H1 (cell line): ENCODE measurements around the gene LAMC1. TPM values are rescaled to one million over a fixed set of nuclear protein-coding genes. Genes with fewer than 3 reads are reported as not detected.

Experiments used
- CTCF ChIA-PET: fragments of 300-600 bp; sonication (Branson Sonifier 250); formaldehyde crosslinking; loops from one replicate; lab custom pipeline; 2021; ENCODE audit not compliant: partially characterized antibody; lab: Charles Lee
- POLR2A ChIA-PET: fragments of 300-600 bp; sonication (Branson Sonifier 250); formaldehyde crosslinking; loops from one replicate; lab custom pipeline; 2021; ENCODE audit warnings: inconsistent platforms; ENCODE audit not compliant: partially characterized antibody; lab: Charles Lee
- DNase-seq, 2 experiments: peaks; one replicate each; pipeline versions ENCODE4 v3.0.0 to v3.0.0-alpha.2; 2010 to 2022; ENCODE audit warnings: low spot score in 2 of 2, low read depth in 1 of 2, mixed read lengths in 1 of 2
- FAIRE-seq: peaks from 2 replicates; lab custom pipeline; 2011; peaks lifted over from hg19 to GRCh38; lab: Jason Lieb, UNC
- H2AFZ ChIP-seq: 2 replicates; pipeline ENCODE4 v1.8.1; 2012; ENCODE audit warnings: low read length, inconsistent platforms
- H2AK5ac ChIP-seq: 2 replicates; pipeline ENCODE4 v1.6.1; 2013; ENCODE audit warnings: low read depth, low read length
- H2BK120ac ChIP-seq: replicated peaks from 2 replicates; pipeline ENCODE3; 2013; ENCODE audit warnings: low read depth, low read length, inconsistent platforms
- H2BK12ac ChIP-seq: 2 replicates; pipeline ENCODE4 v1.6.1; 2013; ENCODE audit warnings: low read depth, low read length
- H2BK15ac ChIP-seq: 2 replicates; pipeline ENCODE4 v1.6.1; 2013; ENCODE audit warnings: low read length
- H2BK20ac ChIP-seq: 2 replicates; pipeline ENCODE4 v1.6.1; 2013; ENCODE audit warnings: low read length
- H2BK5ac ChIP-seq: 2 replicates; pipeline ENCODE4 v1.6.1; 2013; ENCODE audit warnings: low read depth, low read length
- H3K14ac ChIP-seq: 2 replicates; pipeline ENCODE4 v1.6.1; 2013; ENCODE audit warnings: inconsistent platforms; ENCODE audit not compliant: insufficient read length
- H3K18ac ChIP-seq: 2 replicates; pipeline ENCODE4 v1.6.1; 2013; ENCODE audit warnings: low read length; ENCODE audit errors: extremely low read depth
- H3K23ac ChIP-seq: 2 replicates; pipeline ENCODE4 v1.6.1; 2013; ENCODE audit warnings: inconsistent platforms; ENCODE audit not compliant: insufficient read length
- H3K23me2 ChIP-seq: 2 replicates; pipeline ENCODE4 v1.6.1; 2013; ENCODE audit warnings: low read depth, low read length
- H3K27ac ChIP-seq: 2 replicates; pipeline ENCODE4 v1.6.1; 2011; ENCODE audit warnings: low read depth, low read length, inconsistent platforms
- H3K27me3 ChIP-seq, 4 experiments: replicated peaks in 1 of 4; 1 replicate in 1 of 4; 2 replicates in 3 of 4; pipeline versions ENCODE4 v1.6.1 to v1.8.1; 2011 to 2013; ENCODE audit warnings: low read length in 3 of 4, mild to moderate bottlenecking in 3 of 4, inconsistent platforms in 2 of 4, mixed read lengths in 2 of 4, moderate library complexity in 1 of 4; ENCODE audit not compliant: control insufficient read depth in 3 of 4, insufficient read depth in 3 of 4; ENCODE audit errors: extremely low read depth in 1 of 4
- H3K36me3 ChIP-seq, 4 experiments: 2 replicates each; pipeline versions ENCODE4 v1.6.1 to v1.8.1; 2011 to 2013; ENCODE audit warnings: mild to moderate bottlenecking in 4 of 4, low read length in 3 of 4, moderate library complexity in 2 of 4, control low read depth in 1 of 4, inconsistent platforms in 1 of 4; ENCODE audit not compliant: insufficient read depth in 4 of 4, control insufficient read depth in 2 of 4
- H3K4ac ChIP-seq: replicated peaks from 2 replicates; pipeline ENCODE3; 2013; ENCODE audit warnings: low read length, low read depth, mixed read lengths, inconsistent platforms; ENCODE audit not compliant: insufficient read length
- H3K4me1 ChIP-seq, 4 experiments: replicated peaks in 1 of 4; 1 replicate in 1 of 4; 2 replicates in 3 of 4; pipeline versions ENCODE4 v1.6.1 to v1.8.1; 2011 to 2013; ENCODE audit warnings: low read length in 3 of 4, inconsistent platforms in 2 of 4, mixed read lengths in 1 of 4; ENCODE audit not compliant: insufficient read depth in 4 of 4, control insufficient read depth in 3 of 4
- H3K4me2 ChIP-seq, 2 experiments: 2 replicates each; pipeline versions ENCODE4 v1.6.1 to v1.8.1; 2011 to 2013; ENCODE audit warnings: low read depth in 2 of 2, low read length in 2 of 2, control low read depth in 1 of 2, inconsistent platforms in 1 of 2, mild to moderate bottlenecking in 1 of 2; ENCODE audit not compliant: insufficient read depth in 1 of 2
- H3K4me3 ChIP-seq, 4 experiments: fragments of 200-600, 300-600 bp in 1 of 4; sonication (generic), shearing (Covaris generic), sonication (Bioruptor Twin) in 1 of 4; 2 replicates each; pipeline versions ENCODE4 v1.5.1 to v1.8.1; 2011 to 2016; ENCODE audit warnings: low read length in 4 of 4, low read depth in 3 of 4, control low read depth in 2 of 4, inconsistent platforms in 2 of 4, mild to moderate bottlenecking in 2 of 4, mixed read lengths in 1 of 4, moderate library complexity in 1 of 4; ENCODE audit not compliant: insufficient read depth in 2 of 4; ENCODE audit errors: extremely low read depth in 1 of 4
- H3K56ac ChIP-seq: replicated peaks from 2 replicates; pipeline ENCODE3; 2013; ENCODE audit warnings: low read depth, mild to moderate bottlenecking, mixed read lengths, low read length, inconsistent platforms; ENCODE audit not compliant: insufficient read length
- H3K79me1 ChIP-seq: 2 replicates; pipeline ENCODE4 v1.6.1; 2013; ENCODE audit warnings: low read depth, low read length, control low read depth
- H3K79me2 ChIP-seq, 2 experiments: 2 replicates each; pipeline versions ENCODE4 v1.6.1 to v1.8.1; 2012 to 2013; ENCODE audit warnings: low read length in 2 of 2, mild to moderate bottlenecking in 2 of 2, inconsistent platforms in 1 of 2; ENCODE audit not compliant: insufficient read depth in 2 of 2, control insufficient read depth in 1 of 2
- H3K9ac ChIP-seq, 4 experiments: replicated peaks in 1 of 4; 1 replicate in 1 of 4; 2 replicates in 3 of 4; pipeline versions ENCODE4 v1.6.1 to v1.8.1; 2011 to 2013; ENCODE audit warnings: low read depth in 3 of 4, low read length in 3 of 4, control low read depth in 2 of 4, mild to moderate bottlenecking in 2 of 4, moderate library complexity in 2 of 4, inconsistent platforms in 1 of 4; ENCODE audit errors: extremely low read depth in 1 of 4
- H3K9me3 ChIP-seq, 2 experiments: 2 replicates each; pipeline versions ENCODE4 v1.6.1 to v1.8.1; 2012 to 2013; ENCODE audit warnings: mild to moderate bottlenecking in 2 of 2, moderate library complexity in 2 of 2, control low read depth in 1 of 2, inconsistent platforms in 1 of 2, low read depth in 1 of 2, low read length in 1 of 2, mixed read lengths in 1 of 2; ENCODE audit not compliant: insufficient read depth in 2 of 2
- H4K20me1 ChIP-seq, 2 experiments: replicated peaks in 1 of 2; 2 replicates each; pipeline versions ENCODE3 to v1.8.1; 2011 to 2013; ENCODE audit warnings: inconsistent platforms in 2 of 2, low read length in 2 of 2, mild to moderate bottlenecking in 1 of 2; ENCODE audit not compliant: insufficient read depth in 2 of 2, control insufficient read depth in 1 of 2
- H4K5ac ChIP-seq: 2 replicates; pipeline ENCODE4 v1.6.1; 2013; ENCODE audit warnings: low read length, low read depth, mixed read lengths, inconsistent platforms; ENCODE audit not compliant: insufficient read length
- H4K8ac ChIP-seq: 2 replicates; pipeline ENCODE4 v1.8.0; 2013; ENCODE audit warnings: mild to moderate bottlenecking, moderate library complexity, low read length, inconsistent platforms; ENCODE audit not compliant: insufficient read depth; ENCODE audit errors: extremely low read depth
- H4K91ac ChIP-seq: replicated peaks from 2 replicates; pipeline ENCODE3; 2013; ENCODE audit warnings: low read length, mixed read lengths, inconsistent platforms; ENCODE audit not compliant: insufficient read length
- ATF2 ChIP-seq: IDR thresholded peaks from 2 replicates; pipeline ENCODE4 v1.6.1; 2012; ENCODE audit warnings: low read length, inconsistent platforms
- CHD1 ChIP-seq: IDR thresholded peaks from 2 replicates; pipeline ENCODE4 v1.6.1; 2012; ENCODE audit warnings: low read depth, low read length, improper control_type of control experiment
- EGR1 ChIP-seq: IDR thresholded peaks from 2 replicates; pipeline ENCODE4 v1.6.1; 2011; ENCODE audit warnings: low read depth, low read length, borderline replicate concordance
- FOSL1 ChIP-seq: IDR thresholded peaks from 2 replicates; pipeline ENCODE4 v1.6.1; 2011; ENCODE audit warnings: mild to moderate bottlenecking, low read depth, low read length, moderate library complexity; ENCODE audit not compliant: insufficient read depth
- RBBP5 ChIP-seq: IDR thresholded peaks from 2 replicates; pipeline ENCODE4 v1.7.1; 2012; ENCODE audit warnings: low read depth, mild to moderate bottlenecking, inconsistent platforms, low read length, moderate library complexity, borderline replicate concordance
- RFX5 ChIP-seq: IDR thresholded peaks from 2 replicates; pipeline ENCODE4 v1.6.1; 2011; ENCODE audit warnings: low read depth, low read length, improper control_type of control experiment, borderline replicate concordance
- SP1 ChIP-seq: IDR thresholded peaks from 2 replicates; pipeline ENCODE4 v1.6.1; 2011; ENCODE audit warnings: low read depth, low read length
- WGBS, 2 experiments: shearing (Covaris generic) in 1 of 2; methylation state at CpG; one replicate each; pipeline versions ENCODE4 v1.1.6 to v1.1.7; 2013 to 2015; ENCODE audit warnings: low lambda C conversion rate in 2 of 2, mixed read lengths in 2 of 2, inconsistent platforms in 1 of 2, low coverage in 1 of 2, missing lambda C conversion rate in 1 of 2; ENCODE audit not compliant: insufficient replicate concordance in 2 of 2, insufficient coverage in 1 of 2, insufficient read length in 1 of 2; ENCODE audit errors: extremely low coverage in 1 of 2, missing lambda C conversion rate in 1 of 2; 5-methylcytosine and 5-hydroxymethylcytosine counted together
- polyA plus RNA-seq, 7 experiments: library from polyadenylated mRNA; depleted of rRNA in 3 of 7; stranded (reverse) in 5 of 7; unstranded in 2 of 7; fragments of >200 nt in 5 of 7; fragments of 200-250 nt in 2 of 7; gene quantifications; 1 replicate in 5 of 7; 2 replicates in 1 of 7; 4 replicates in 1 of 7; pipeline versions ENCODE4 v1.2.1 to v1.2.3, GENCODE V29; 2011 to 2013; ENCODE audit warnings: missing spikeins in 2 of 7, mixed read lengths in 2 of 7
- total RNA-seq: library from RNA; stranded (reverse); fragmentation: NEBNext Ultra II Directional; extraction: Animal tissue kit (Norgen Biotek cat#: 25700); gene quantifications from 2 replicates; pipeline ENCODE4 v1.2.1, GENCODE V29; 2021

Gene LAMC1
- total and polyA plus RNA-seq, 2 of the 8 experiments (the other 6 are each of a cell fraction or from before 2014, with no cell fraction given) = 47.6 to 90.3 TPM

- no peak overlapping the region for H2AFZ ChIP-seq
- no peaks in the 10 kb centered on the region; the same call in 1 of the 2 replicates for H3K79me1 ChIP-seq
- peaks cover 6 to 8% of the 10 kb centered on the region in 2 experiments for H4K20me1 ChIP-seq
- H3K18ac ChIP-seq = no peak overlapping the region
- H3K23me2 ChIP-seq = peaks cover 3% of the 10 kb centered on the region; the same call in 1 of the 2 replicates
- no peak overlapping the region for H3K56ac ChIP-seq
- H3K36me3 ChIP-seq = no peaks in the 10 kb centered on the region; a peak in 1 of 8 replicates
- H4K5ac ChIP-seq = no peak overlapping the region
- no peak for TF ChIP-seq EGR1
- TF ChIP-seq RFX5 = no peak
- TF ChIP-seq FOSL1 = no peak
- TF ChIP-seq RBBP5 = no peak
- no peak for TF ChIP-seq ATF2
- TF ChIP-seq CHD1 = no peak
- no peak for TF ChIP-seq SP1
- TF ChIP-seq, all 59 proteins: peak for 0
- 40% methylated on average over 3 of the region's 3 CpGs; no CpG with 5 or more reads in 1 of the 2 experiments for WGBS, 2 experiments
- Histone ChIP-seq H3K27ac (no peak overlapping the region), H3K27me3 (no peaks in the 10 kb centered on the region), H3K4me1 (peaks cover 0 to 8% (median 4%) of the 10 kb centered on the region in 4 experiments; a peak in 5 of 7 replicates), H2BK15ac (no peak overlapping the region), H3K9ac (no peak overlapping the region), H4K91ac (no peak overlapping the region), H3K14ac (no peak overlapping the region), H4K8ac (no peak overlapping the region), H3K4me3 (peak overlapping the region in 3 of 4 experiments; percentile 75 to 79 (median 79); a peak in 7 of 8 replicates), H2BK5ac (no peak overlapping the region), H3K79me2 (peaks cover 0 to 50% of the 10 kb centered on the region in 2 experiments; a peak in 2 of 4 replicates), H2BK12ac (no peak overlapping the region), H3K4me2 (peak overlapping the region; percentile 72 to 95), H3K23ac (no peak overlapping the region), H2BK120ac (no peak overlapping the region), H3K4ac (no peak overlapping the region), H2BK20ac (no peak overlapping the region), H2AK5ac (no peak overlapping the region), H3K9me3 (no peaks in the 10 kb centered on the region)
- DNase-seq = no peak
- CTCF ChIA-PET = interaction anchor here (1.0 to 1.8 kb wide), 2 partner anchors 62 to 67 kb away, joined by 3 to 6 read pairs; no protein-coding TSS in a partner anchor
- FAIRE-seq = no peak
- POLR2A ChIA-PET = interaction anchor here (0.7 to 1.5 kb wide), 2 partner anchors 20 to 47 kb away, joined by 3 to 5 read pairs; no protein-coding TSS in a partner anchor
These were observed 1.8 kb downstream of the LAMC1 start for GRCh38 chr1:183025010-183025337.
